GM19238 (cell line): Measurements from ENCODE around the gene LRRC4C.
"Not testable (repeated sequence)": the region's sequence is repeated elsewhere in the genome, so short reads cannot be mapped to it uniquely, and the experiment has no call there.

ENCODE experiments used
- DNase-seq: peaks from one replicate; pipeline ENCODE4 v3.0.0; 2011; ENCODE audit warnings: low spot score; ENCODE audit not compliant: insufficient read length

LRRC4C gene

DNA sequence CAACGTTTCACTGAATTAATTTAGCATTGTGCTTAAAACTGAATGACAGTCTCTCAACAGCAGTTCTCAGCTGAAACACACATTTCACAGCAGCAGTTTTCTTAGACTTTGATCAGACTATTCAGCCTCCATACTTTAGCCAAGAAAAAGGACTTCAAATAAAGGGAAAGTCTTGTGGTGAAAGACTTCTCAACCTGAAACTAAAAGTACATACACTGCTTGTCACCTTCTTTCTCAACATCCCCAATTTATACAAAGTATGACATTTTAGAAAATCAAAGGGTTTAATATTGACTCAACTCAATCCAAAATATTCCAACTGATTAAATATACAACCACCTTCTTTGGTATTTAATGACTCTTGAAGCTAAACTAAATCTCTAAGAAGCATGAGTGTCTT lies 419.0 kb downstream of the LRRC4C start:
- DNase-seq: no peak

DNA sequence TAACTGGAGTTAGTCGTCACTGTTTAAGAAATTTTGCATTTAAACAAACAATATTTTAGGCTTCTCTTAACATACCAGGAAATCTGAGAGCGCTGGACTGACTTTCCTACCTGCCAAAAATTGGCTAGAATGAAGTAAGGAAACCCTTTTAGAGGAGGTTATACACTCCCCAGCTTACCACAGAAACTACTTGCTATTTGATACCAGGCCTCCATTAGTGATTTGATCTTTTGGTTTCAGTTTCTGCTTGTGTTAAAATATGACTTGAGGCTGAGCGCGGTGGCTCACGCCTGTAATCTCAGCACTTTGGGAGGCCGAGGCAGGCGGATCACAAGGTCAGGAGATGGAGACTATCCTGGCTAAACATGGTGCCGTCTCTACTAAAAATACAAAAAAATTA lies 419.9 kb downstream of the LRRC4C start:
- no peak for DNase-seq

DNA sequence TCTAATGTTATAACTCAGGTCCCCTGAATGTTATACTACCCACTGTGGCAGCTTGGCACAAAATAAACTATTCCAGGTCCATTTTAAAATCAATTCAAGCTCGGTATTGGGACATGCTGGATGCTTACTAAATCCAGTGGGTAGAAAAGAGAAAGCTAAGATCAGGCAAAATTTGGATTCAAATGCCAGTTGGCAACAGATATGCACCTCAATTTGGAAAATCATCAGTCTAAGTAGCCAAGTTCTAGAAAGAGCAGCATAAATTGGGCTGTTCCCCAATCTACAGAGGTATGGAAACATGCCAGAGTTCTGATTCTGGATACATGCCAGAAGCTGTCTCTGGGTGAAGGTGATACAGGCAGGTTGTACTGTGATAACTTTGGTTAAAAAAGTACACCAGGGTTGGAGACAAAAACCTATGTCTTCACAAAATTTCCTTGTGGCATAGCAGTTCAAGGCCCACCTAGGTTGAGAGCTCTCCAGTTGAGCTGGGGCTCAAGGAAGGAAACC lies 427.8 kb downstream of the LRRC4C start:
- DNase-seq: no peak

DNA sequence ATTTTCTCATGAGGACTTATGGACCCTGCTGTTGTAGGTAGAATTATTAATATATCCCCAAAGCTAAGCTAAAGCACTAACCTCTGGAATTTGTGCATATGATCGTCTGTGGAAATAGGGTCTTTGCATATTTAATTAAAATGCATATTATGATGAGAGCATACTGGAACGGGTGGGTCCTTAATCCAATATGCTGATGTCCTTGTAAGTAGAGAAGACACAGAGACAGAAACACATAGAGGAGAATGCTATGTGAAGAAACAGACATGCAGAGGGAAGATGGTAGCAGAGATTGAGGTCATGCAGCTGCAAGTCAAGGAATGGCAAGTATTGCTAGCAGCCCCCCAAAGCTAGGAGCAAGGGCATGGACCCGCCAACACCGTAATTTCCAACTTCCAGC lies 439.2 kb downstream of the LRRC4C start:
- DNase-seq: no peak

DNA sequence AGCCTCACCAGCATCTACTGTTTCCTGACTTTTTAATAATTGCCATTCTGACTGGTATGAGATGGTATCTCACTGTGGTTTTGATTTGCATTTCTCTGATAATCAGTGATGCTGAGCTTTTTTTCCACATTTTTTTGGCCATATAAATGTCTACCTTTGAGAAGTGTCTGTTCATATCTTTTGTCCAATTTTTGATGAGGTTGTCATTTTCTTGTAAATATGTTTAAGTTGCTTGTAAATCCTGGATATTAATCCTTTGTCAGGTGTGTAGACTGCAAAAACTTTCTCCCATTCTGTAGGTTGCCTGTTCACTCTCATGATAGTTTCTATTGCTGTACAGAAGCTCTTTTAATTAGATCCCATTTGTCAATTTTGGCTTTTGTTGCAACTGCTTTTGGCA lies 439.8 kb downstream of the LRRC4C start:
- not testable (repeated sequence) for DNase-seq

DNA sequence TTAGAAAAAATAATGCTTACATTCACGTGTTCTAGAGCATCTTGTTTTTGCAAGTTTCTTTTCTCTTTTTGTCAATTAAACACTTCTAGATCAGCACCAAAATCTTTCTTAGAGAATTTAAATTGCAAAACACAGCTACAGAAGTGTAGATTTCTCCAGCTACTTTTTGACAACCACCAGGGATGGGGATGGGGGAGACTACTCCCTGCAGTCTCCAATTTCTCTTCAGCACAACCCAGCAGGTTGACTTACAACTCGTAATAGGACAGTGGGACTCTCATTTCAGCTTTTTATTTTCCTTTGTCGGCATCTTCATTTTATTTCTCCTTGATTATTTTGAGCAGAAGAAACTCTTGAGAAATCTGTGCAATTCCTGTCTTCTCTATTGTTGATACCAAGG lies 441.2 kb downstream of the LRRC4C start:
- DNase-seq: no peak

DNA sequence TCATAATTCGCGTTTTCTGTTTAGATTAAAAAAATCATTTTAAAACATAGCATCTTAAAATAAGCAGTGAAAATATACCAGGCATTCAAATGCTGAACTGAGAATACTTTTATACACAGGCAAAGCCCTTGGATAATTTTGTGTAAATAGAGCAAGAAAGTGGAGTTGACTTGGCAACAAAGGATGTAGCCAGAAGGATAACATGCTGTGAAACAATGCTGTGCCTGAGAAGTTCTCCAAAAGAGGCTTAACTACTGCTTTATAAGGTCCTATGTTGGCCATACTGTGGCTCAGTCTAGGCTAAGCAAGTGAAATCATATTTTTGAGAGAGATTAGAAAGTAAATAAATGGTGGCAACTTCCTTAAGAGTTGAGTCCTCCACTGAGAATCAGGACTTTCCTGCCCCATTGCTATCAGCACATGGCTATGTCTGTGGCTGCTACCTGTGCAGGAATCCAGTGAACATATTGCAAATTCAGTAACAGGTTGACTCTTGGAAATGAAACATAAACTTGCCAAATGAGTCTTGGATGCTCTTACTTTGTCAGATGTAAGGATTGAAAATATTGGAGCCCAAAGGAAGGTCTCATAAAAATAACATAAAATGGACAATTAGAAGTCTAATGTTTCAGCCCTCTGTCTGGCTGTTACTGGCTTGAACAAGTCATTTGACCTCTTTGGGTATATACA lies 448.9 kb downstream of the LRRC4C start:
- DNase-seq: no peak

DNA sequence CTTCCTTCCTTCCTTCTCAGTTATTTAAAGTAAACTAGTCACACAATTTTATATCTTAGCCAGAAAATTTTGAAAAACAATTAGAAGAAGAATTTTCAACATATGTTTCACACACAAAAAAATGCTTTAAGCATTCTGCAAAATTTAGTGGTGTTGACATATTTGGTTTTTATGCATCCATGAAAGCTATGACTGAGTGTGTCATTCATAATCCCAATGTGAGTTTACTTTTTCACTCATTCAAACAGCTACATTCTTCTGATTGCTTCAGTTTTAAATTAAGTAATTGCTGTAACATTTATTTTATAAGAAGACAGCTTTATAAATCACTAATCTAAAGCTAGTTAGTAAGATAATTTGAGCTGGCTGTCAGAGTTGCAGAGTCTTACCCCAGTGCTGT lies 453.5 kb downstream of the LRRC4C start:
- no peak for DNase-seq

DNA sequence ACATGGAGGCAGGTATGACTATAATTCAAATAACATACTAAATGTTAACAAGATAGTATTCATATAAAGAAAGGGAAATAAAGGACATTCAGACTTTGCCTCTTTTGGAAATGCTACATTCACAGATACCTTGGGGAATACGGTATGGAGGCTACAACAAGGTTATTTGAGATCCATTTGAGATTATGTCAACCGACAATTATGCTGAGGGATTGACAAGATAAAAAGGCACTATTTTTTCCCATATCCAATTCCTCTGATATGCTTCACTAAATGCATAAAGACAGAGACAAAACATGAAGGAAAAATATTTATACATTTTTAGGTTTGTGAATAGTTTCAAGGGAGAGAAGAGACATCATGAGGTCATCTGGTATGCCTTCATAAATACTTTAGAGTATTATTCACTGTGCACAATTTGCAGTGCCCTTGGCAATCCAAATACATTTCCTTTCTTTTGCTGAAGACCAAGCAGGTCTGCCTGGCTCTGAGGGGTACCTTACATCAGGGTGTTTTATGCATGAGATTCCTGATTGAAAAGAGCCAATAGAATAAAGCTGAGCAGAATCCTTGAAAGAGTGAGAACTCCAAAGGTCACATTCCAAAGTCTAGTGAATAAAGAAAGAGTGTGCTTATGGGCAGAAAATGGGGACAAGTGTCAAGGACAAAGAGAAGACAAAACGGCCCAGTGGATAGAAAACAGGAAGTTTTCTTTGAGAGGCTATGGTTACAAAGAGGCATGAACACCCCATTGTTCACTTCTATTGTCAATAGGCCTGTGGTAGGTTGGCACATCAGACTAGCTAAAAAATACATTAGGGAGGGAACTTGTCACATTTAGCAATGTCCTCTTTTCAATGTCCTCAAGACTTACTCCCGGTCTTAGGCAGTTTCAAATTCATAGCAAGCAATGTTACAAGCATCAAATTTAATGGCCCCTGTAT lies 455.8 kb downstream of the LRRC4C start:
- no peak for DNase-seq

DNA sequence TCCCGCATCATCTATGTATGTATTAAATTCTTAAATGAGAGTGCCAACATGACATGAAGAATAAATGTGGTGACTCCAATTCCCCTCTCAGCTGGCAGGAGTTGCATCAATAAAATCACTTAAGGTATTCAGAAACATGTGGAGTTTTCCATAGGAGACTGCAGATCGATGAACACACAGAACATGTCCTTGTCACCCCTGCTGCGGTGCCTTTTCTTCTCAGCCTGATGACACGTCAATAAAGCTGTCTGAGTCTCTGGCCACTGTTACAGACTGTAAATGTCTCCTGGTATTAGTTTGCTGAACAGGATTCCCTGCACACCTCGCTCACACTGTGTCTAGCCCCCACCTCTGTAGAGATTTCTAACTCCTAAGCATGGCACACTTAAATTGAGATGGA lies 460.5 kb downstream of the LRRC4C start:
- no peak for DNase-seq

DNA sequence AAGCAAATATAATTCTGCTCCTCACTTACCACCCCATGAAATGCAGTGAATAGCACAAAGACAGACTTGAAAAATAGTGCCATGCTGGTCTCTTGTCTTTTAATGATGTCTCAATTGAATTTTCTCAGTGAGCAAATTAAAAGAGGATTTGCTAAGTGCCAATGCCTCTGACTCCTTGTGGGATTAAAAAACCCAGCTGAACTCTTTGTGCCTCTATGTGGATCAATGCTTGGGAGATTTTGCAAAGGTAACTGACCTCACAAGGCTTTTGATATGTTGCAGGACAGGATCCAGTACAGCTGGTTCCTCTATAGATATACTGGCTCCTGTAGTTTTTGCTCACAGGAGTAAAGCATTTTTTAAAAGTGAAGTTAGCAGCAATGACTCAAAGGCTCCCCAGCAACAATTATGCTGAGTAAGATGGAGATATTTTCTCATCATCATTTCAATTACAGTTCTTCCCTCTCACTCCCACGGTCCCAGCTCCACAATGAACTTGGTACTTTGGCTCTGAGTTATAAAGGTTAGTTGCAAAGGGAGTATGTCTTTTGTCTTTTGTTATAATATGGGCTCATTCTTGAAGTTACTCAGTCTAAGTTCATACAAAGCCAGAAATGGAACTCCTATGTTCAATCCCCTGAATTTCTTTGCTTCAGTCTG lies 471.5 kb downstream of the LRRC4C start:
- no peak for DNase-seq

DNA sequence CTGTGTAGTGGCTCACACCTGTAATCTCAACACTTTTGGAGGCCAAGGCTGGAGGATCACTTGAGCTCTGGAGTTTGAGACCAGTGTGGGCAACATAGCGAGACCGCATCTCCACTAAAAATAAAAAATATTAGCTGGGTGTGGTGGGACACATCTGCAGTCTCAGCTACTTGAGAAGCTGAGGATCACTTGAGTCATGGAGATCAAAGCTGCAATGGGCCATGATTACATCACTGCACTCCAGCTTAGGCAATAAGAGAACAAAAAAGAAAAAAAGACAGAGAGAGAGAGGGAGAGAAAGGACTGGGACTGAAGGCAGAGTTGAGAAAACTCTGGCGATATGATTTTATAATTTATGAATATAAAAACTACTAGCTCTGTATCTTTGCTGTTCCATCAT lies 473.1 kb downstream of the LRRC4C start:
- no peak for DNase-seq

DNA sequence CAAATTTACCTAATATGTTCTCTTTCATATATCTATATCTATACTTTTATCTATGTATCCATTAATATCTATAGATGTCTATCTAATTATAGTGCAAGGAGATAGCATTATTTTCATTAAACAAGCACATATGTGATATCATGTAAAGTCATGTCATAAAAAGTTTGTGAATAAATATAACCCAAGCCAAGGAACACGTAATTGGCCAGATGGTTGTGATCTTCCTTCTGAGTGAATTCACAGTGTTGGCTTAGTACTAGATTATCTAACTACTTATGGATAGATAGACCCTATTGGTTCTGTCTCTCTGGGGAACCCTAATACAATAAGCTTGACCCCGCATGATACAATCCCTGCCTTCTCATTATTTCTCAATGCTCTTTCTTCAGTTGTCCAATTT lies 484.4 kb downstream of the LRRC4C start:
- DNase-seq: no peak

DNA sequence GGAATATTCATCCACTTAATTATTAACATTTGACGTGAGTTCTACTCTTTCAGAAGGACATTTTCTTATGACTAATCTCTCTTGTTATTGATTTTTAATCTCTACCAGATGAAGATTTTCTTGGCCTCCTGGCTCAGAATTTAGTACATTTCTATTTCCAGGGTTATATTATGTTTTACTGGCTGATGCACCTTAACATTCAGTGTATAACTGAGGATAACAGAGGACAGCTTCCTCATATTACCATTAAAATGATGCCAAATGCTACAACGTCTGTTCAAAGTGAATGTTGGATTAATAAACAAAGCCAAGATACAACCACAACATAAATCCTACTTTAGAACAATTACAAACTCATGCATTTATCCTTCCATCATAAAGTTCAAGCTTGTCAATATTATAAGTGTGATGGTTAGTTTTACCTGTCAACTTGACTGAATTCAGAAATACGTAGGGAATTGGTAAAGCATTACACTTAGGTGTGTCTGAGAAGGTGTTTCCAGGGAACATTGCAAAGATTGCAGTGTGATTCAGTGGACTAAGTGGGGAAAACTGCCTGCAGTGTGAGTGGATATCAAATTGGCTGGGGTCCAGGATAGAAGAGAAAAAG lies 485.2 kb downstream of the LRRC4C start:
- no peak for DNase-seq

DNA sequence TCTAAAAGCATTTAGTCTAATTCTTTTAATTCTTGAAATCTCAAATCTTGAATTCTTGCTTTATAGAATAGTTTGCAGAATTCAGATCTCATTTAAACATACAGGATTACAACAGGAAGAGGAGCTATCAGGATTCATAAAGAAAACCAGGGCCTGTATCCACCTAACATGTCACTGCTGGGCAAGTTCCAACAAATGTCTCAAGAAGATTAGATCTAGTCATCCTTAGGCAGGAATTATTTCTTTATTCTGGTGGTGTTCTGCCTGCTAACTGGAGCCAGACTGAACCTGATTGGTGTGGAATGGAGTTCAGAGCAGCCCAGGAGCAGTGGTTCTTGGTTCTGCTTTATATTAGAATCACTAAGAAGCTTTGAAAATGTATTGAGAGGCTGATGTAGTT lies 500.7 kb downstream of the LRRC4C start:
- DNase-seq: no peak

DNA sequence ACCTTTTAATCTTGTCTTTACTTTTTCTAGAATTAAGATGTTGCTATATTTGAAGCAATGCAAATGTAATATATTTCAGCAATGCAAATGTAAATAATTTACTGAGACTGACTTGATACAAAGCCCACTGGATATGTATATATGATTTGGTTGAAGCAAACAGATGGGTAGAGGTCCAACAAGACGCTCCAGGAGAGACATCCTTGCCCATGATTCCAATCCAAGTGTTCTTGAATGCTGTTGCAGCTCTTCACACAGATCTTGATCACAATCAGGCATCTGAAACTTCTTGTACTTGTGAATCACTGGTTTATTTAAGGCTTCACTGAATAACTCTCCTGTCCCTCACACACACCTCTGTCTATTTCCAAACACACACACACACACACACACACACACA lies 507.0 kb downstream of the LRRC4C start:
- no peak for DNase-seq

DNA sequence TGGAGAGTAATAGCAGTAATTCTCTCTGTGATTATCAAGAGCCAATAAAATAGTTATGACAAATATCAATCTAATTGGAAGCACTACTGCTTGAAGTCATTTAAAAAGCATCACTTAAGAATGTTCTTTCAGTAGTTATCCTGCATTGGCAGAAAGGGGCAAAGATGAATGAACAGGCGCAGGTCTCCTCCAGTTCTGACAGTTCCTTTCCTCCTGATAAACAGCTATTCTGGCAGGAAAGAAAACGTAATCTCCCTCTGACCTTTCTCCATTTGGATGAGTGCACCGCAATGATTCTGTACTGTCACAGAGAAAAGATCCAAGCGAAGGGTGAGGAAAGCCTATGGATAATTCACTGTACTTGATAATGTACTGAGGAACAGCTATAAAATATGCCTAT lies 521.5 kb downstream of the LRRC4C start:
- no peak for DNase-seq

DNA sequence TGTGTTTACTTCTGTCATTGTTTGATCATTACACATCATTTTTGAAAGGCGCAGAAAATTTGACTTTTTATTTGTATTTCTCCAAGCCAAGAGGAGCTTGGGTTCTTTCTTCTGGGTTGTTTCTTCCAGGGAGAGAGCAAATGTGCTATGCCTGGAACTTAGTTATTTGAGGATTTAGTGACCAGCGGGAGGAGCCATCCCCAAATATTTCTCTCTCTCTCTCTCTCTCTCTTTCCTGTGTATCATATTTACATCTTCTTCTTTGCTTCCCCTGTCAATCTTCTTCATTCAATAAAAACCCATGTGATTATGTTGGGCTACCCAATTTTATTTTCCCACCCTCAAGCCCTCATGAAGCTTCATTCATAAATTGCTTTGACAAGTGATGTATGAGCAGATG lies 534.5 kb downstream of the LRRC4C start:
- no peak for DNase-seq

DNA sequence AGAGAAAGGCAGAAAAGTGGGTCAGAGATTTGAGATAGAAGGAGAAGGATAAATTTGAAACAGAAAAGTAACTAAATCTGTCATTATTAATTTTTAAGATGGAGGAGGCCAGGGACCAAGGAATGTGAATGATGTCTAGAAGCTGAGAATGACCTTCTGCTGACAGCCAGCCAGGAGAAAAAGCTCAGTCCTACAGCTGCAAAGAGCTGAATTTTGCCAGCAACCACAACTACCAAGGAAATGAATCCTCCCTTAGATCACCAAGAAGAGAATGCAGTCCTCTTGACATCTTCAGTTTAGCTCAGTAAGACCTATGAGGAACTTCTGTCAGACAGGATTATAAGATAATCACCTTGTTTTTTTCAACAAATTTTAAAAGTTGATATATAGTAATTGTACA lies 538.2 kb downstream of the LRRC4C start:
- no peak for DNase-seq

DNA sequence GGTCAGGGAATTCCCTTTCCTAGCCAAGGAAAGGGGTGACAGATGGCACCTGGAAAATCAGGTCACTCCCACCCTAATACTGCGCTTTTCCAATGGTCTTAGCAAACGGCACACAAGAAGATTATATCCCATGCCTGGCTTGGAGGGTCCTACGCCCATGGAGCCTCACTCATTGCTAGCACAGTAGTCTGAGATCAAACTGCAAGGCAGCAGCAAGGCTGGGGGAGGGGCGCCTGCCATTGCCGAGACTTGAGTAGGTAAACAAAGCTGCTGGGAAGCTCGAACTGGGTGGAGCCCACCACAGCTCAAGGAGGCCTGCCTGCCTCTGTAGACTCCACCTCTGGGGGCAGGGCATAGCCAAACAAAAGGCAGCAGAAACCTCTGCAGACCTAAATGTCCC lies 548.7 kb downstream of the LRRC4C start:
- not testable (repeated sequence) for DNase-seq

DNA sequence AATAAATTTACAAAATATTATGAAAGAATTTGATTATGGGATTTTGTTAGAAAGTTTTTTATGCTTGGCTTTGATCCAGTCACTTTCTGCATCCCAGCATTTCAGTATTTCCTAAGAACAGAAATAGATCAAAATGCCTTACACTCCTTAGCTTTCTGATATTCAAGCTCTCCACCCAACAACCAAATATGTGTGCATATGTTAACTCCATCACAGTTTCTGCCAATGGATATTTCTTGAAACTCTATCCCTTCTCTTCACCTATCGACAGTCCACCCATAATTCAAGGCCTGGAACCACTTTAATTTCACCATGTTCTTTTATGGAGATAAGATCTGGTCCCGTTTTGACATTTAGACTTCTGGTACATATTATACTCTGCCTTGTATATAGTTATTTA lies 565.0 kb downstream of the LRRC4C start:
- DNase-seq: no peak
